T-helper 1 cell (primary cell): ENCODE results near the gene ZKSCAN8.

Experiments
- DNase-seq, 5 donors: peaks; one replicate each; pipeline ENCODE4 v3.0.0-alpha.2; 2012 to 2020

ZKSCAN8 gene

DNA sequence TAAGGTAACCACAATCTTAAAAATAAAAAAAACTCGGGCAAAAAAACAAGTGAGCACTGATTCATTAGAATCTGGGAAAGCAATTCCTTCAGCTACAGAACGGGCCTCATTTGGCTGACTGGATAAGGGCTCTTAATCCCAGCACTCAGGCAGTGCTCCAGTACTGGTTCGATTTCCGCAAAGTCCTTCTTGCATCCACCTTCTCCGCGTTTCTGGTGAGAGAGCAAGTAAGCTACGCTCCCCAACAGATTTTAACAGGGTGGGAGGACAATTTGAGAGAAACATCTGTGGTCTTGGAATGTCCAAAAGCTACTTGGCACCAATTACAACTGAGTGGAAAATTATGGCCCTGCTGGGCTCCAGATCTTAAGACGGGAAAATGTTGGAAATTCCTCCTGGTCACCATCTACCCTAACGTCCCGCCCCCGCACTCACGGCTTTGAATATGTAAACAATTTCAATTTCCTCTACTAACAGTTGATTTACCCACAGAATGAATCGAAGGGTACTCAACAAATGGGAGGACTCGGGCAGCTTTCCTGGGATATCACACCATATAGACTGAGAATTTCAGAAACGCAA, 65.3 kb downstream of the ZKSCAN8 start:
- no peak for DNase-seq

DNA sequence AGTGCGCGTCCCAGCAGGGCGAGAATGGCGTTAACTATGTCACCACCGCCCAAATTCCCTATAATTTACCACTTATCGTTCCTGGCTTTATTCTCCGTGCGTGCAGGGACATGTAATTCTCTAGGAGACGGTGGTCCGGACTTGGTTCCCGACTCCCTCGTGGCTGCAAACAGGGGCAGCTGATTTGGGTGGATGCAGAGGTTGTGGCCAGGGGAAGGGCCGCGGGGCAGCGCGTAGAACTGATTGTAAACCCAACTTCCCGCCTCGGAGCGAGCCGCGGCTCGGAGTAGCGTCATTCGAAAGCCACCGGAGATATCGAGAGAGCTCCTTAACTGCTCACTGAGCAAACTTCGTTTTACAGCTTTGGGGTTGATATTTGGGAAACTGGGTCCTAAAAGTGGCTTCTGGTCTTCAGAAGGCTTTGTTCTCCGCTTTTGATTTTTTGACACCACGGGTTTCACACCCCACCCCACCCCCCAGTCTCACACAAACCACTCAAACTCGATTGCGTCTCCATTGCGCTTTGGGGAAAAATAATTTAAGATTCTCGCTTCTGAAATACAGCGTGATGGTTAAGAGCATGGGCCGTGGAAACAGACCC, 65.9 kb downstream of the ZKSCAN8 start:
- DNase-seq, result peak in 1 of 5 donors; percentile 41

DNA sequence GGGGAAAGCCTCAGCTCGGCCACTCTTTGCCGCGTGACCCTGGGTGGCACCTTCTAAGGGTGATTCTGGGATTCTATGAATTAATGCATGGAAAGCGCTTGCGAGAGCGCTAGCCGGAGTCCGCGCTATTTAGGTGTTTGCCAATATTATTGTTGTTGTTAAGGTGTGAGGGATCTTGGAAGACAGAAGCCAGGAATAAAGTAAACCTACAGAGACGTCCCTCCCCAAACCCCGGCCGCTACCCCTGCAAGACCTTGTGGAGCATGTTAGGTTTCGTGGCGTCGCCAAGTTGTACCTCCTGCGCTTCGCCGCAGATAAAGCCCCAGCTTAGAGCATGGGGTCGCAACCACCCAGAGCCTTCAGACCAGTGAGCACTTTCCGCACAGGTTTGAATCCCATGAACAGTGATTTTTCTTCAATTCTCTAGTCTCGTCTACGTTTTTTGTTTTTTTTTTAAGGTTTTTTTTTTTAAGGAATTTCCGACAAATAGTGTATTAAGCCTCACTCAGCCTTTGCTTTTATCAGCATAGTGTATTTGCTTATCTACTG, 66.5 kb downstream of the ZKSCAN8 start:
- DNase-seq, result no peak
